ENCODE results near the gene PDCD1.

- TF ChIP-seq, protein P1, sequence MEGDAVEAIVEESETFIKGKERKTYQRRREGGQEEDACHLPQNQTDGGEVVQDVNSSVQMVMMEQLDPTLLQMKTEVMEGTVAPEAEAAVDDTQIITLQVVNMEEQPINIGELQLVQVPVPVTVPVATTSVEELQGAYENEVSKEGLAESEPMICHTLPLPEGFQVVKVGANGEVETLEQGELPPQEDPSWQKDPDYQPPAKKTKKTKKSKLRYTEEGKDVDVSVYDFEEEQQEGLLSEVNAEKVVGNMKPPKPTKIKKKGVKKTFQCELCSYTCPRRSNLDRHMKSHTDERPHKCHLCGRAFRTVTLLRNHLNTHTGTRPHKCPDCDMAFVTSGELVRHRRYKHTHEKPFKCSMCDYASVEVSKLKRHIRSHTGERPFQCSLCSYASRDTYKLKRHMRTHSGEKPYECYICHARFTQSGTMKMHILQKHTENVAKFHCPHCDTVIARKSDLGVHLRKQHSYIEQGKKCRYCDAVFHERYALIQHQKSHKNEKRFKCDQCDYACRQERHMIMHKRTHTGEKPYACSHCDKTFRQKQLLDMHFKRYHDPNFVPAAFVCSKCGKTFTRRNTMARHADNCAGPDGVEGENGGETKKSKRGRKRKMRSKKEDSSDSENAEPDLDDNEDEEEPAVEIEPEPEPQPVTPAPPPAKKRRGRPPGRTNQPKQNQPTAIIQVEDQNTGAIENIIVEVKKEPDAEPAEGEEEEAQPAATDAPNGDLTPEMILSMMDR (IDR thresholded peaks at IDR 0.05): no peak
- TF ChIP-seq EP300 (IDR thresholded peaks at IDR 0.05) (no peak), POLR2A (IDR thresholded peaks at IDR 0.05) (no peak)
Measured at GRCh38 chr2:241896746-241897201, 38.1 kb upstream of the PDCD1 start.

All from ovary (tissue), 3 donors.